B cell (primary cell): ENCODE measurements around the gene UTY. TPM values are rescaled to one million over a fixed set of nuclear protein-coding genes. Genes with fewer than 3 reads are reported as not detected.

ENCODE experiments used
- ATAC-seq: fragments of 200-7000 bp; cut with Tn5 transposase; one replicate; pipeline ENCODE4 v1.10.0; 2021; ENCODE audit warnings: low read depth, mild to moderate bottlenecking, moderate number of reproducible peaks, moderate library complexity
- CTCF ChIA-PET: fragments of 350-600 bp; sonication (Branson Sonifier 250); formaldehyde crosslinking; loops from one replicate; lab custom pipeline; 2021; ENCODE audit warnings: antibody characterized with exemption, inconsistent platforms; lab: Charles Lee
- POLR2A ChIA-PET: fragments of 350-600 bp; sonication (Branson Sonifier 250); formaldehyde crosslinking; loops from one replicate; lab custom pipeline; 2021; ENCODE audit warnings: antibody characterized with exemption; lab: Charles Lee
- DNase-seq: peaks from one replicate; pipeline ENCODE4 v3.0.0; 2013
- H2AFZ ChIP-seq: 2 replicates; pipeline ENCODE4 v1.6.1; 2012; ENCODE audit warnings: mild to moderate bottlenecking, low read depth, low read length; ENCODE audit not compliant: insufficient read depth, poor library complexity, severe bottlenecking
- H3K27ac ChIP-seq, 2 donors: 1 replicate in 1 of 2; 2 replicates in 1 of 2; pipeline ENCODE4 v1.5.1; 2012 to 2013; ENCODE audit warnings: low read length in 2 of 2, mild to moderate bottlenecking in 2 of 2, moderate library complexity in 1 of 2
- H3K27me3 ChIP-seq, 4 experiments: fragments of 200-600 bp in 1 of 4; sonication (generic) in 1 of 4; replicated peaks in 1 of 4; 1 replicate in 2 of 4; 2 replicates in 2 of 4; pipeline versions ENCODE4 v1.6.1 to v1.7.0; 2013 to 2016; ENCODE audit warnings: low read length in 3 of 4, mild to moderate bottlenecking in 2 of 4, mixed read lengths in 1 of 4, moderate library complexity in 1 of 4; ENCODE audit not compliant: insufficient read depth in 4 of 4, control insufficient read depth in 3 of 4; ENCODE audit errors: control extremely low read depth in 1 of 4
- H3K36me3 ChIP-seq, 2 experiments: replicated peaks in 1 of 2; 1 replicate in 1 of 2; 2 replicates in 1 of 2; pipeline versions ENCODE4 v1.6.1 to v1.7.1; 2013; ENCODE audit warnings: low read length in 1 of 2; ENCODE audit not compliant: insufficient read depth in 2 of 2, control insufficient read depth in 1 of 2; ENCODE audit errors: control extremely low read depth in 1 of 2, extremely low read depth in 1 of 2
- H3K4me1 ChIP-seq, 2 donors: fragments of 200-600 bp in 1 of 2; sonication (generic) in 1 of 2; 1 replicate in 1 of 2; 2 replicates in 1 of 2; pipeline versions ENCODE4 v1.5.1 to v1.6.1; 2013 to 2017; ENCODE audit warnings: low read length in 2 of 2; ENCODE audit not compliant: control insufficient read depth in 2 of 2, insufficient read depth in 2 of 2
- H3K4me2 ChIP-seq: replicated peaks from 2 replicates; pipeline ENCODE3; 2012; ENCODE audit warnings: mild to moderate bottlenecking, low read depth, low read length; ENCODE audit not compliant: poor library complexity, severe bottlenecking
- H3K4me3 ChIP-seq, 5 experiments: fragments of 200-600 bp in 1 of 5; sonication (generic) in 1 of 5; 1 replicate in 3 of 5; 2 replicates in 2 of 5; pipeline versions ENCODE4 v1.5.1 to v1.7.0; 2011 to 2016; ENCODE audit warnings: low read length in 4 of 5, mild to moderate bottlenecking in 4 of 5, low read depth in 2 of 5, control low read depth in 1 of 5, moderate library complexity in 1 of 5; ENCODE audit not compliant: insufficient read depth in 1 of 5; ENCODE audit errors: control extremely low read depth in 1 of 5, extremely low read depth in 1 of 5
- H3K79me2 ChIP-seq: fragments of 200-600 bp; sonication (generic); one replicate; pipeline ENCODE4 v1.6.0; 2016; ENCODE audit warnings: low read length; ENCODE audit not compliant: control insufficient read depth, insufficient read depth
- H3K9ac ChIP-seq: fragments of 200-600 bp; sonication (generic); 2 replicates; pipeline ENCODE4 v1.6.1; 2017; ENCODE audit warnings: mild to moderate bottlenecking, low read length, moderate library complexity
- H3K9me3 ChIP-seq, 3 donors: one replicate each; pipeline versions ENCODE4 v1.6.1 to v1.7.1; 2013; ENCODE audit warnings: low read length in 2 of 3; ENCODE audit not compliant: control insufficient read depth in 2 of 3, insufficient read depth in 1 of 3; ENCODE audit errors: control extremely low read depth in 1 of 3
- H4K20me1 ChIP-seq: 2 replicates; pipeline ENCODE4 v1.6.0; 2012; ENCODE audit warnings: mild to moderate bottlenecking, low read length; ENCODE audit not compliant: insufficient read depth, control insufficient read depth, poor library complexity, severe bottlenecking
- H3K27ac Mint-ChIP-seq: one replicate; pipeline ENCODE4 v1.8.0; 2021; ENCODE audit warnings: mixed read lengths
- H3K27me3 Mint-ChIP-seq: one replicate; pipeline ENCODE4 v1.8.0; 2021; ENCODE audit warnings: mixed read lengths
- H3K4me1 Mint-ChIP-seq: one replicate; pipeline ENCODE4 v1.8.0; 2021; ENCODE audit warnings: mixed read lengths
- H3K4me3 Mint-ChIP-seq: one replicate; pipeline ENCODE4 v1.8.0; 2021; ENCODE audit warnings: mixed read lengths
- H3K9me3 Mint-ChIP-seq: one replicate; pipeline ENCODE4 v1.8.0; 2022; ENCODE audit warnings: mixed read lengths; ENCODE audit not compliant: insufficient read depth
- CTCF ChIP-seq: fragments of 200-600 bp; IDR thresholded peaks from one replicate; pipeline ENCODE4 v1.8.0; 2022; ENCODE audit warnings: antibody characterized with exemption, mild to moderate bottlenecking
- EZH2 ChIP-seq: IDR thresholded peaks from 2 replicates; pipeline ENCODE4 v1.6.1; 2012; ENCODE audit warnings: borderline replicate concordance, low read depth, mild to moderate bottlenecking, moderate library complexity, low read length; ENCODE audit not compliant: insufficient read depth, poor library complexity, severe bottlenecking
- WGBS: methylation state at CpG from one replicate; pipeline ENCODE4 v1.1.5; 2013; ENCODE audit warnings: missing lambda C conversion rate; ENCODE audit not compliant: insufficient coverage; 5-methylcytosine and 5-hydroxymethylcytosine counted together
- intact Hi-C: fragments of 100-400 bp; cut with micrococcal nuclease; formaldehyde crosslinking; loops from one replicate; pipeline ENCODE4 v1.10.0; 2022
- polyA plus RNA-seq: library from polyadenylated mRNA; depleted of rRNA; stranded (reverse); fragments of >200 nt; gene quantifications from 2 replicates; pipeline ENCODE4 v1.2.3, GENCODE V29; 2012
- total RNA-seq, 2 donors: library from RNA; stranded (reverse); fragments of 120-200 nt in 1 of 2; gene quantifications; 1 replicate in 1 of 2; 2 replicates in 1 of 2; pipeline versions ENCODE4 v1.2.3 to v1.2.4, GENCODE V29; 2013 to 2022

The UTY gene
- total and polyA plus RNA-seq, 2 donors (not counting 1 experiment from before 2014, with no cell fraction given), result 112 TPM; not detected in 1

- Histone ChIP-seq H3K27ac (no peak overlapping the region), H3K4me2 (no peak overlapping the region), H3K27me3 (no peaks in the 10 kb centered on the region), H3K9ac (no peak overlapping the region), H3K4me1 (peaks cover 0 to 13% of the 10 kb centered on the region in 2 donors), H3K36me3 (peaks cover 0 to 6% of the 10 kb centered on the region in 2 experiments), H3K79me2 (no peaks in the 10 kb centered on the region), H3K9me3 (peaks cover 0 to 11% (median 0%) of the 10 kb centered on the region in 3 donors), H3K4me3 (no peak overlapping the region), H2AFZ (no peak overlapping the region), H4K20me1 (no peaks in the 10 kb centered on the region)
- ATAC-seq, result no peak
- intact Hi-C loops, result loop anchor here (5.0 to 10.0 kb wide), 2 partner anchors 114 to 341 kb away; partner anchors contain the start of gene TMSB4Y
- H3K27me3 Mint-ChIP-seq, result no peaks in the 10 kb centered on the region
- no peak for TF ChIP-seq EZH2
- no peak for TF ChIP-seq CTCF
- POLR2A ChIA-PET, result no interaction called here
- H3K9me3 Mint-ChIP-seq, result no peaks in the 10 kb centered on the region
- no peak overlapping the region for H3K4me3 Mint-ChIP-seq
- H3K4me1 Mint-ChIP-seq, result peaks cover 33% of the 10 kb centered on the region
- WGBS, result no CpG with 5 or more reads among the region's 2 CpGs
- CTCF ChIA-PET, result no interaction called here
- no peak for DNase-seq
- no peak overlapping the region for H3K27ac Mint-ChIP-seq
These were observed 116.2 kb downstream of the UTY start for GRCh38 chrY:13363641-13364040.

GRCh38 chrY:13362662-13363061 lies 117.2 kb downstream of the UTY start:
- no peaks in the 10 kb centered on the region for H3K79me2 ChIP-seq
- ChIA-PET POLR2A (no interaction called here), CTCF (interaction anchor here (1.9 kb wide), 1 partner anchor 19 kb away, joined by 6 read pairs; no protein-coding TSS in a partner anchor)
- WGBS, result no CpG with 5 or more reads among the region's 2 CpGs
- no peak overlapping the region for H3K27ac ChIP-seq
- no peak overlapping the region for H2AFZ ChIP-seq
- no peak overlapping the region for H3K4me3 ChIP-seq
- H3K9me3 Mint-ChIP-seq, result no peaks in the 10 kb centered on the region
- no peaks in the 10 kb centered on the region for H3K27me3 ChIP-seq
- no peak overlapping the region for H3K4me2 ChIP-seq
- no peak overlapping the region for H3K9ac ChIP-seq
- H3K4me1 ChIP-seq, result peaks cover 0 to 9% of the 10 kb centered on the region in 2 donors
- intact Hi-C loops, result loop anchor here (5.0 to 10.0 kb wide), 2 partner anchors 115 to 342 kb away; partner anchors contain the start of gene TMSB4Y
- ATAC-seq, result peak; percentile 28
- TF ChIP-seq CTCF (no peak), EZH2 (no peak)
- no peak overlapping the region for H3K27ac Mint-ChIP-seq
- H3K4me1 Mint-ChIP-seq, result peaks cover 30% of the 10 kb centered on the region
- H3K36me3 ChIP-seq, result peaks cover 0 to 8% of the 10 kb centered on the region in 2 experiments
- H3K4me3 Mint-ChIP-seq, result no peak overlapping the region
- peak; percentile 16 for DNase-seq
- H4K20me1 ChIP-seq, result no peaks in the 10 kb centered on the region
- no peaks in the 10 kb centered on the region for H3K27me3 Mint-ChIP-seq
- peaks cover 0 to 4% (median 0%) of the 10 kb centered on the region in 3 donors for H3K9me3 ChIP-seq
